ENCODE results near the gene ITGA11.

The ITGA11 gene

GRCh38 chr15:68372291-68372811, 59.6 kb downstream of the ITGA11 start:
- DNase-seq = no peak

- DNase-seq = no peak
Observed at GRCh38 chr15:68371851-68372250, 60.1 kb downstream of the ITGA11 start.

- DNase-seq = no peak
Observed at GRCh38 chr15:68371160-68371559, 60.8 kb downstream of the ITGA11 start.

GRCh38 chr15:68370768-68371151, 61.2 kb downstream of the ITGA11 start:
- DNase-seq = no peak

- no peak for DNase-seq
Observed at GRCh38 chr15:68369931-68370767, 61.8 kb downstream of the ITGA11 start.

- DNase-seq = no peak
Observed at GRCh38 chr15:68368731-68369435, 63.1 kb downstream of the ITGA11 start.

GRCh38 chr15:68367992-68368391, 64.0 kb downstream of the ITGA11 start:
- no peak for DNase-seq

GRCh38 chr15:68367226-68367625, 64.7 kb downstream of the ITGA11 start:
- no peak for DNase-seq

GRCh38 chr15:68366314-68366713, 65.6 kb downstream of the ITGA11 start:
- DNase-seq = no peak

- DNase-seq = no peak
Observed at GRCh38 chr15:68365770-68366169, 66.2 kb downstream of the ITGA11 start.

GRCh38 chr15:68365140-68365745, 66.7 kb downstream of the ITGA11 start:
- no peak for DNase-seq

- no peak for DNase-seq
Observed at GRCh38 chr15:68364660-68365035, 67.3 kb downstream of the ITGA11 start.

- DNase-seq = no peak
Observed at GRCh38 chr15:68364028-68364659, 67.8 kb downstream of the ITGA11 start.

GRCh38 chr15:68363353-68363752, 68.6 kb downstream of the ITGA11 start:
- DNase-seq = no peak

- DNase-seq = no peak
Observed at GRCh38 chr15:68362537-68363126, 69.3 kb downstream of the ITGA11 start.

- no peak for DNase-seq
Observed at GRCh38 chr15:68360721-68361120, 71.2 kb downstream of the ITGA11 start.

GRCh38 chr15:68356778-68357177, 75.2 kb downstream of the ITGA11 start:
- no peak for DNase-seq

GRCh38 chr15:68354923-68355322, 77.0 kb downstream of the ITGA11 start:
- no peak for DNase-seq

GRCh38 chr15:68354268-68354667, 77.7 kb downstream of the ITGA11 start:
- DNase-seq = no peak

- no peak for DNase-seq
Observed at GRCh38 chr15:68353421-68354135, 78.4 kb downstream of the ITGA11 start.

GRCh38 chr15:68352401-68353062, 79.4 kb downstream of the ITGA11 start:
- DNase-seq = peak; percentile 37

GRCh38 chr15:68349151-68349550, 82.8 kb downstream of the ITGA11 start:
- no peak for DNase-seq
